CD4-positive, alpha-beta memory T cell (primary cell): ENCODE results near the gene MSH2. TPM values are rescaled to one million over a fixed set of nuclear protein-coding genes. Genes with fewer than 3 reads are reported as not detected.

Experiments used
- CTCF ChIA-PET: fragments of 350-600 bp; sonication (Branson Sonifier 250); formaldehyde crosslinking; loops from one replicate; lab custom pipeline; 2021; ENCODE audit warnings: inconsistent platforms; ENCODE audit not compliant: partially characterized antibody; lab: Charles Lee
- POLR2A ChIA-PET: fragments of 350-600 bp; sonication (Branson Sonifier 250); formaldehyde crosslinking; loops from one replicate; lab custom pipeline; 2021; ENCODE audit not compliant: partially characterized antibody; lab: Charles Lee
- DNase-seq, 5 donors: peaks; one replicate each; pipeline versions ENCODE4 v3.0.0 to v3.0.0-alpha.2; 2020 to 2022; ENCODE audit warnings: mixed read lengths in 1 of 5
- H3K27ac ChIP-seq: one replicate; pipeline ENCODE4 v1.7.0; 2013; ENCODE audit warnings: low read depth, low read length
- H3K27me3 ChIP-seq: 2 replicates; pipeline ENCODE4 v1.7.0; 2013; ENCODE audit warnings: mild to moderate bottlenecking, low read length, moderate library complexity; ENCODE audit not compliant: insufficient read depth
- H3K36me3 ChIP-seq: 2 replicates; pipeline ENCODE4 v1.7.0; 2013; ENCODE audit warnings: mild to moderate bottlenecking, low read length, moderate library complexity; ENCODE audit not compliant: insufficient read depth
- H3K4me1 ChIP-seq: 2 replicates; pipeline ENCODE4 v1.7.0; 2013; ENCODE audit warnings: mild to moderate bottlenecking, low read length, moderate library complexity; ENCODE audit not compliant: insufficient read depth
- H3K4me3 ChIP-seq, 2 donors: one replicate each; pipeline ENCODE4 v1.7.0; 2013; ENCODE audit warnings: low read length in 2 of 2, mild to moderate bottlenecking in 1 of 2
- H3K9me3 ChIP-seq, 2 donors: one replicate each; pipeline ENCODE4 v1.7.0; 2013; ENCODE audit warnings: low read length in 2 of 2, control low read depth in 1 of 2; ENCODE audit not compliant: control insufficient read depth in 1 of 2
- H3K27ac Mint-ChIP-seq, 7 donors: one replicate each; pipeline ENCODE4 v1.8.0; 2020 to 2021; ENCODE audit warnings: mixed read lengths in 7 of 7, mild to moderate bottlenecking in 6 of 7, inconsistent platforms in 3 of 7, moderate library complexity in 3 of 7
- H3K27me3 Mint-ChIP-seq, 2 donors: one replicate each; pipeline ENCODE4 v1.8.0; 2020 to 2021; ENCODE audit warnings: mixed read lengths in 2 of 2
- H3K36me3 Mint-ChIP-seq, 2 donors: one replicate each; pipeline ENCODE4 v1.8.0; 2020 to 2021; ENCODE audit warnings: mixed read lengths in 2 of 2, inconsistent platforms in 1 of 2, mild to moderate bottlenecking in 1 of 2
- H3K4me1 Mint-ChIP-seq, 4 donors: one replicate each; pipeline ENCODE4 v1.8.0; 2020 to 2021; ENCODE audit warnings: mixed read lengths in 4 of 4, mild to moderate bottlenecking in 1 of 4
- H3K4me3 Mint-ChIP-seq, 8 donors: one replicate each; pipeline ENCODE4 v1.8.0; 2020 to 2021; ENCODE audit warnings: mixed read lengths in 8 of 8, mild to moderate bottlenecking in 7 of 8, moderate library complexity in 6 of 8, inconsistent platforms in 3 of 8
- H3K9me3 Mint-ChIP-seq, 8 donors: one replicate each; pipeline ENCODE4 v1.8.0; 2020 to 2021; ENCODE audit warnings: mixed read lengths in 8 of 8, mild to moderate bottlenecking in 5 of 8, inconsistent platforms in 3 of 8, moderate library complexity in 1 of 8
- intact Hi-C: fragments of 100-400 bp; cut with micrococcal nuclease; formaldehyde crosslinking; loops from one replicate; pipeline ENCODE4 v1.15.1; 2023
- polyA plus RNA-seq, 2 donors: library from polyadenylated mRNA; unstranded; fragments of 300-500 nt; fragmentation: Illumina TruSeq; gene quantifications; one replicate each; pipeline ENCODE4 v1.2.3, GENCODE V29; 2021
- total RNA-seq, 2 experiments: library from RNA; stranded (reverse); gene quantifications; one replicate each; pipeline ENCODE4 v1.2.3, GENCODE V29; 2021

The MSH2 gene
- total RNA-seq (10 to 100 TPM; 26.2 to 26.4 TPM), polyA plus RNA-seq (10 to 100 TPM; 26.1 to 30.5 TPM)

- no peaks in the 10 kb centered on the region for H3K27me3 Mint-ChIP-seq
- ChIA-PET CTCF (interaction anchor here (1.0 to 2.0 kb wide), 6 partner anchors 9 to 364 kb away, joined by 3 to 8 read pairs (median 5); no protein-coding TSS in a partner anchor), POLR2A (interaction anchor here (0.8 to 1.5 kb wide), 4 partner anchors 118 to 501 kb away, joined by 3 to 5 read pairs (median 4); partner anchors contain the start of gene MSH6)
- no peaks in the 10 kb centered on the region for H3K27me3 ChIP-seq
- peaks cover 13 to 17% of the 10 kb centered on the region in 2 donors for H3K36me3 Mint-ChIP-seq
- intact Hi-C loops: loop anchor here (1.0 to 10.0 kb wide), 4 partner anchors 118 to 502 kb away; partner anchors contain the start of genes FBXO11, MCFD2 and MSH6
- H3K36me3 ChIP-seq: no peaks in the 10 kb centered on the region
- peak within 1 kb of the TSS; percentile 97 to 99 (median 98) for H3K4me3 Mint-ChIP-seq
- H3K27ac ChIP-seq: peak within 1 kb of the TSS; percentile 66
- peak within 1 kb of the TSS; percentile 83 to 96 (median 94) for H3K27ac Mint-ChIP-seq
- H3K4me3 ChIP-seq: peak within 1 kb of the TSS; percentile 71 to 80
- peaks cover 27 to 47% (median 35%) of the 10 kb centered on the region in 4 donors for H3K4me1 Mint-ChIP-seq
- H3K9me3 ChIP-seq: no peaks in the 10 kb centered on the region
- peaks cover 27% of the 10 kb centered on the region for H3K4me1 ChIP-seq
- peaks cover 0 to 2% (median 0%) of the 10 kb centered on the region in 8 donors for H3K9me3 Mint-ChIP-seq
- DNase-seq: peak; percentile 89 to 91 (median 90)
These were observed at the start of gene MSH2 for GRCh38 chr2:47402805-47403608. TSS of gene MSH2 (plus strand) at chr2:47403156. CDS start at chr2:47403192, 36 bp downstream.

GRCh38 chr2:47354013-47354847, 48.7 kb upstream of the MSH2 start:
- POLR2A ChIA-PET: no interaction called here
- intact Hi-C loops: no loop called here
- H3K27me3 ChIP-seq: no peaks in the 10 kb centered on the region
- H3K4me3 ChIP-seq: no peak overlapping the region
- Mint-ChIP-seq H3K9me3 (no peaks in the 10 kb centered on the region), H3K27me3 (peaks cover 0 to 2% of the 10 kb centered on the region in 2 donors), H3K36me3 (no peaks in the 10 kb centered on the region), H3K4me1 (no peaks in the 10 kb centered on the region), H3K4me3 (no peak overlapping the region), H3K27ac (no peak overlapping the region)
- no peaks in the 10 kb centered on the region for H3K4me1 ChIP-seq
- CTCF ChIA-PET: no interaction called here
- H3K9me3 ChIP-seq: no peaks in the 10 kb centered on the region
- no peaks in the 10 kb centered on the region for H3K36me3 ChIP-seq
- no peak overlapping the region for H3K27ac ChIP-seq
- DNase-seq: no peak

GRCh38 chr2:47354848-47355204, 48.1 kb upstream of the MSH2 start:
- H3K27me3 ChIP-seq: no peaks in the 10 kb centered on the region
- no peaks in the 10 kb centered on the region for H3K4me1 ChIP-seq
- intact Hi-C loops: no loop called here
- DNase-seq: no peak
- H3K4me3 ChIP-seq: no peak overlapping the region
- H3K9me3 Mint-ChIP-seq: no peaks in the 10 kb centered on the region
- H3K36me3 Mint-ChIP-seq: no peaks in the 10 kb centered on the region
- H3K27me3 Mint-ChIP-seq: peaks cover 0 to 2% of the 10 kb centered on the region in 2 donors
- H3K4me3 Mint-ChIP-seq: no peak overlapping the region
- ChIA-PET CTCF (interaction anchor here (0.7 kb wide), 1 partner anchor 1840 kb away, joined by 3 read pairs; no protein-coding TSS in a partner anchor), POLR2A (no interaction called here)
- no peaks in the 10 kb centered on the region for H3K9me3 ChIP-seq
- H3K4me1 Mint-ChIP-seq: no peaks in the 10 kb centered on the region
- no peak overlapping the region for H3K27ac ChIP-seq
- no peaks in the 10 kb centered on the region for H3K36me3 ChIP-seq
- no peak overlapping the region for H3K27ac Mint-ChIP-seq

- POLR2A ChIA-PET: interaction anchor here (0.6 kb wide), 1 partner anchor 209 kb away, joined by 3 read pairs; no protein-coding TSS in a partner anchor
- intact Hi-C loops: no loop called here
These were observed 45.5 kb upstream of the MSH2 start for GRCh38 chr2:47357483-47357882.

GRCh38 chr2:47359375-47359868, 43.5 kb upstream of the MSH2 start:
- Mint-ChIP-seq H3K4me3 (no peak overlapping the region), H3K9me3 (no peaks in the 10 kb centered on the region), H3K36me3 (no peaks in the 10 kb centered on the region), H3K27ac (no peak overlapping the region), H3K27me3 (peaks cover 0 to 3% of the 10 kb centered on the region in 2 donors), H3K4me1 (no peaks in the 10 kb centered on the region)
- no peak overlapping the region for H3K4me3 ChIP-seq
- no peaks in the 10 kb centered on the region for H3K9me3 ChIP-seq
- intact Hi-C loops: no loop called here
- no peak overlapping the region for H3K27ac ChIP-seq
- ChIA-PET CTCF (no interaction called here), POLR2A (no interaction called here)
- H3K27me3 ChIP-seq: no peaks in the 10 kb centered on the region
- DNase-seq: no peak
- no peaks in the 10 kb centered on the region for H3K36me3 ChIP-seq
- no peaks in the 10 kb centered on the region for H3K4me1 ChIP-seq

More at GRCh38 chr2:47357483-47357882, 45.5 kb upstream of the MSH2 start:
- Histone ChIP-seq H3K4me3 (no peak overlapping the region), H3K27ac (no peak overlapping the region), H3K4me1 (no peaks in the 10 kb centered on the region), H3K36me3 (no peaks in the 10 kb centered on the region), H3K9me3 (no peaks in the 10 kb centered on the region), H3K27me3 (no peaks in the 10 kb centered on the region)
- no peak for DNase-seq
- CTCF ChIA-PET: no interaction called here
- Mint-ChIP-seq H3K4me3 (no peak overlapping the region), H3K27ac (no peak overlapping the region), H3K27me3 (peaks cover 0 to 3% of the 10 kb centered on the region in 2 donors), H3K36me3 (no peaks in the 10 kb centered on the region), H3K9me3 (no peaks in the 10 kb centered on the region), H3K4me1 (no peaks in the 10 kb centered on the region)

- ChIA-PET CTCF (no interaction called here), POLR2A (no interaction called here)
- Mint-ChIP-seq H3K4me3 (no peak overlapping the region), H3K4me1 (no peaks in the 10 kb centered on the region), H3K36me3 (no peaks in the 10 kb centered on the region), H3K27me3 (peaks cover 0 to 3% of the 10 kb centered on the region in 2 donors), H3K9me3 (no peaks in the 10 kb centered on the region), H3K27ac (no peak overlapping the region)
- Histone ChIP-seq H3K36me3 (no peaks in the 10 kb centered on the region), H3K27ac (no peak overlapping the region), H3K4me3 (no peak overlapping the region), H3K9me3 (no peaks in the 10 kb centered on the region), H3K4me1 (no peaks in the 10 kb centered on the region), H3K27me3 (no peaks in the 10 kb centered on the region)
- DNase-seq: no peak
- intact Hi-C loops: no loop called here
These were observed 42.7 kb upstream of the MSH2 start for GRCh38 chr2:47360283-47360682.

- H3K27me3 Mint-ChIP-seq: peaks cover 0 to 3% of the 10 kb centered on the region in 2 donors
- no peak overlapping the region for H3K27ac Mint-ChIP-seq
- H3K9me3 Mint-ChIP-seq: no peaks in the 10 kb centered on the region
- Histone ChIP-seq H3K36me3 (no peaks in the 10 kb centered on the region), H3K4me1 (no peaks in the 10 kb centered on the region), H3K9me3 (no peaks in the 10 kb centered on the region), H3K27ac (no peak overlapping the region), H3K4me3 (no peak overlapping the region), H3K27me3 (no peaks in the 10 kb centered on the region)
- DNase-seq: no peak
- H3K4me3 Mint-ChIP-seq: no peak overlapping the region
- POLR2A ChIA-PET: no interaction called here
- intact Hi-C loops: no loop called here
- H3K4me1 Mint-ChIP-seq: no peaks in the 10 kb centered on the region
- CTCF ChIA-PET: no interaction called here
- no peaks in the 10 kb centered on the region for H3K36me3 Mint-ChIP-seq
These were observed 42.0 kb upstream of the MSH2 start for GRCh38 chr2:47360927-47361326.
